Measurements from ENCODE around the gene RAB6B. TPM values are rescaled to one million over a fixed set of nuclear protein-coding genes. Genes with fewer than 3 reads are reported as not detected.

Gene RAB6B
- total RNA-seq, 3 donors from 2014 or later, result 1.8 to 3.9 (median 3.4) TPM

GRCh38 chr3:133828576-133829309 lies 66.9 kb downstream of the RAB6B start:
- no peaks in the 10 kb centered on the region for H3K36me3 ChIP-seq
- no peak overlapping the region for H3K27ac ChIP-seq
- no peak overlapping the region for H3K4me3 ChIP-seq
- H3K9me3 ChIP-seq, result no peaks in the 10 kb centered on the region
- intact Hi-C loops (cut with DNase I; ENCODE audit: low total_unique reads), result no loop called here
- H3K4me1 ChIP-seq, result no peaks in the 10 kb centered on the region
- no peaks in the 10 kb centered on the region for H3K27me3 ChIP-seq
- TF ChIP-seq CTCF (IDR thresholded peaks at IDR 0.05) (no peak), POLR2AphosphoS5 (IDR thresholded peaks at IDR 0.05) (no peak), POLR2A (IDR thresholded peaks at IDR 0.05) (no peak)
- peak in 1 of 2 donors; percentile 1 for DNase-seq (ENCODE audit: low spot score in 2 of 2)

GRCh38 chr3:133827684-133828083 lies 68.0 kb downstream of the RAB6B start:
- Histone ChIP-seq H3K36me3 (no peaks in the 10 kb centered on the region), H3K4me3 (no peak overlapping the region), H3K27ac (no peak overlapping the region), H3K9me3 (no peaks in the 10 kb centered on the region), H3K27me3 (no peaks in the 10 kb centered on the region), H3K4me1 (no peaks in the 10 kb centered on the region)
- intact Hi-C loops (cut with DNase I; ENCODE audit: low total_unique reads), result no loop called here
- TF ChIP-seq CTCF (IDR thresholded peaks at IDR 0.05), result no peak
- no peak for TF ChIP-seq POLR2AphosphoS5 (IDR thresholded peaks at IDR 0.05)
- TF ChIP-seq POLR2A (IDR thresholded peaks at IDR 0.05), result no peak
- DNase-seq (ENCODE audit: low spot score in 2 of 2), result no peak

GRCh38 chr3:133827136-133827535 lies 68.5 kb downstream of the RAB6B start:
- Histone ChIP-seq H3K4me1 (no peaks in the 10 kb centered on the region), H3K27ac (no peak overlapping the region), H3K27me3 (no peaks in the 10 kb centered on the region), H3K36me3 (no peaks in the 10 kb centered on the region), H3K9me3 (no peaks in the 10 kb centered on the region), H3K4me3 (no peak overlapping the region)
- no peak for DNase-seq (ENCODE audit: low spot score in 2 of 2)
- intact Hi-C loops (cut with DNase I; ENCODE audit: low total_unique reads), result no loop called here
- no peak for TF ChIP-seq POLR2A (IDR thresholded peaks at IDR 0.05)
- no peak for TF ChIP-seq POLR2AphosphoS5 (IDR thresholded peaks at IDR 0.05)
- no peak for TF ChIP-seq CTCF (IDR thresholded peaks at IDR 0.05)

- Histone ChIP-seq H3K9me3 (no peaks in the 10 kb centered on the region), H3K27me3 (no peaks in the 10 kb centered on the region), H3K36me3 (no peaks in the 10 kb centered on the region), H3K27ac (no peak overlapping the region), H3K4me1 (no peaks in the 10 kb centered on the region), H3K4me3 (no peak overlapping the region)
- DNase-seq (ENCODE audit: low spot score in 2 of 2), result no peak
- intact Hi-C loops (cut with DNase I; ENCODE audit: low total_unique reads), result no loop called here
- TF ChIP-seq POLR2AphosphoS5 (IDR thresholded peaks at IDR 0.05) (no peak), POLR2A (IDR thresholded peaks at IDR 0.05) (no peak), CTCF (IDR thresholded peaks at IDR 0.05) (no peak)
Measured at GRCh38 chr3:133825969-133826727, 69.5 kb downstream of the RAB6B start.

GRCh38 chr3:133824961-133825485 lies 70.7 kb downstream of the RAB6B start:
- intact Hi-C loops (cut with DNase I; ENCODE audit: low total_unique reads), result no loop called here
- Histone ChIP-seq H3K4me1 (no peaks in the 10 kb centered on the region), H3K36me3 (peaks cover 3% of the 10 kb centered on the region), H3K27ac (no peak overlapping the region), H3K4me3 (no peak overlapping the region), H3K9me3 (no peaks in the 10 kb centered on the region), H3K27me3 (no peaks in the 10 kb centered on the region)
- DNase-seq (ENCODE audit: low spot score in 2 of 2), result no peak
- TF ChIP-seq CTCF (IDR thresholded peaks at IDR 0.05) (no peak), POLR2AphosphoS5 (IDR thresholded peaks at IDR 0.05) (no peak), POLR2A (IDR thresholded peaks at IDR 0.05) (no peak)

All from breast epithelium (tissue), 4 donors.